ENCODE data around the gene ZNF618.

The ZNF618 gene

GRCh38 chr9:114025196-114025753, 149.2 kb downstream of the ZNF618 start:
- DNase-seq (ENCODE audit: low read depth in 2 of 2), result no peak

DNA sequence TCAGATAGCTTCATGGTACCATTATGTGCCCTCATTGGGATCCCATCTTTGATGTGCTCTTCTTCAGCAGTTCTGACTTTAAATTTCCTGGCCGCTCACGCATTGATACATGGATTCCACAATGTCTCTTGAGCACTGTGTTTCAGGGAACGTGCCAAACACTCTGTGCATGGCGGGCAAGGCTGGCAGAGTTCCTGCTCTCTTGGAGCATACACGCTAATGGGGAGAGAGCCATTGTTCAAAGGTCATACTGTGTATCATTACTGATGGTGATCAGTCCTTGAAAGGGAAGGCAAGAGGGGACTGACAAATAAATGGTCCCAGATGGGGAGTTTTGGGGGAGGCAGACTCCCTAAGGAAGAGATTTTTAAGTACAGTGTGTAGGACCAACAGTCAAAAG, 149.7 kb downstream of the ZNF618 start:
- DNase-seq (ENCODE audit: low read depth in 2 of 2), result no peak

GRCh38 chr9:114026335-114026734, 150.2 kb downstream of the ZNF618 start:
- DNase-seq (ENCODE audit: low read depth in 2 of 2), result no peak

- no peak for DNase-seq (ENCODE audit: low read depth in 2 of 2)
Measured at GRCh38 chr9:114027159-114027862, 151.2 kb downstream of the ZNF618 start.

- no peak for DNase-seq (ENCODE audit: low read depth in 2 of 2)
Measured at GRCh38 chr9:114027863-114028465, 151.9 kb downstream of the ZNF618 start.

GRCh38 chr9:114028646-114029045, 152.5 kb downstream of the ZNF618 start:
- no peak for DNase-seq (ENCODE audit: low read depth in 2 of 2)

DNA sequence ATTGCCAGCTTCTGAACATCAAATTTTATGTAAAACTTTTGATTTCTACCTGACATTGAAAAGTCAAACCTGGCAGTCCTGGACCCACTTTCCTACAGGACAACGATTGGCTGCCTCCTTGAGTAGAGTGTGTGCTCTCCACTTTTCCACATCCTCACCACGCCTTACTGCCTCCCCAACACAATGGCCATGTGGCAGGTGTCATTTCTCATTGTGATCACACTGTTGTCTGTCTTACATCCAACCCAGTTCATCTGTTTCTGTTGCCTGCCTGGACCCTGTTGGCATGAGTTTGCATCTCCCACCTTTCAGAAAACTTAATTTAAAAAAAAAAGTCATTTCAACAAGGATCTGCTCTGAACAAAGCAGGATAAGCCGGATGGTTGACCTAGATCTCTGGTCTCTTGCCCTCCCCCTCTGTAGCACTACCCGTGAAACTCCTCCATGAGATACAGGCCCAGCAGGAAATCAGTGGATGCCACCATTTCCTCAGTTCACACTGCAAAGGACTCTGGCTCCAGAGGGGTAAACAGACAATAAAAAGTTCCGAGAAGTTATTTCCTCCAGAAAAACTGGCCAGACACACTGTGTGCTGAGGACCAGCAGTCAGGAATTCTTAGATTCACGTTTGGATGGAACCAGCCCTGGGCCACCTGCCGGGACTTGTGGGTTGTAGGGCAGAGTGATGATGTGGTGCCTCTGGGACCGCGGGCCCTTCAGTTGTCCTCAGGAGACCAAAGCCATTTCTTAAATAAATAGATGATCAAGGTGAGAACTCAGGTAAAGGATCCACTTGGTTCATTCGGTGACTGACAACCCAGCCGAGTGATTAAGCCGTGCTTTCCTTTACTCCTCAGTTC, 153.4 kb downstream of the ZNF618 start:
- no peak for DNase-seq (ENCODE audit: low read depth in 2 of 2)

- DNase-seq (ENCODE audit: low read depth in 2 of 2), result no peak
Measured at GRCh38 chr9:114030364-114030763, 154.3 kb downstream of the ZNF618 start.

DNA sequence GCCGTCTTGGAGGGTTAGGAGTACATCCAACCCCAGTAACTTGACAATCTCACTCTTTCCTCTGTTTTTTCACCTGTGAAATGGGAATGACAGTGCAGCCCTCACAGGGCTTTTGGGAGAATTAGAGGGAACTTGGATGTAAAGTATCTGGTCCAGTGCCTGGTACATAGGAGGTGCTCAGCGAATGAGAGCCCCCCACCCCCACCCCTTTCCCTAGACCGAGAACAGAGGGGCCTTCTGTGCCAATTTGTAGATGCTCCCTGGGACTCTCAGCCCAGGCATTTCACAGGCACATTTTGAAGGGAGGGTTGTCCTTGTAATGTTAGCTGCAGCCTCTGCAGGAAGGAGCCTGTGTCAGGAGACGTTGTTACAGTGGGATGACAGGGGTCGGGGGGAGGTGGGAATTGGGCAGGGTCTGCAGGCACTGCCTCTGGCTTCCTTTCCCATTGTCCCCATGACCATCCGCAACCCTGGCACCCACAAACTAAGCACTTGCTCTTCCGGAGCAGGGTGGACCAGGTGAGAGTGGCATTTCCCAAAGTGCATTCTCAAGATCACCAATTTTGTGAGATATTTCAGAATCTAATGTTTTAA, 155.0 kb downstream of the ZNF618 start:
- DNase-seq (ENCODE audit: low read depth in 2 of 2), result no peak

- DNase-seq (ENCODE audit: low read depth in 2 of 2), result no peak
Measured at GRCh38 chr9:114031948-114032840, 156.1 kb downstream of the ZNF618 start.

DNA sequence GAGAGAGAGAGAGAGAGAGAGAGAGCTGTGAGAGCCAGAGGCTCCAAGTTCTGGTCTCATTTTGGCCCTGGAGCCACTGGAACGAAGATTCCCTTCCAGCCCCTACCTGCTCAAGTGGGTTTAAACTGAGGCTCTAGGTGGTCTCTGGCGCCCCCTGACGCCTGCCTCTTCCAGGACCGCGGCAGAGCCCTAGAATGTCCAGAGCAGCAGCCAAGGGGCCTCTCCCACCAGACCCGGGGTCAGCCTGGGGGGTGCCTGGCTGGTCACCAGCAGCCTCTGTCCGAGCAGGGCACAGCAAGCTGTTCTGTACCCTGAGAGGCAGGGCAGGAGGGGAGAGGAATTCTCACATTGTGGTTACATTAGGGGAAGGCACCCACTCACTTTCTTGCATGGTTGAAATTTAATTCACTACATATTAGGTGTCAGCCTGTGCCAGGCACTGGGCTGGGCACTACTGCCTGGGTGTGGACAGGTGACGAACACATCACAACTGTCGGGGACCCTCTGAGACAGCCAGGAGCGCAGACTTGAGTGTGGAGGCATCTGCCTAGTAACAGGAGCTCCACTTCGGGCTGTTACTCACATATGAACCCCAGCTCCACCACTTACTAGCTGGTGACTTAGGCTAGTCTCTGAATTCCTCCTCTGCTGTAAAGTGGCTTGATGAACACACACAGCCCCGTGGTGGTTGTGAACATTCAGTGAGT, 157.4 kb downstream of the ZNF618 start:
- DNase-seq (ENCODE audit: low read depth in 2 of 2), result no peak

DNA sequence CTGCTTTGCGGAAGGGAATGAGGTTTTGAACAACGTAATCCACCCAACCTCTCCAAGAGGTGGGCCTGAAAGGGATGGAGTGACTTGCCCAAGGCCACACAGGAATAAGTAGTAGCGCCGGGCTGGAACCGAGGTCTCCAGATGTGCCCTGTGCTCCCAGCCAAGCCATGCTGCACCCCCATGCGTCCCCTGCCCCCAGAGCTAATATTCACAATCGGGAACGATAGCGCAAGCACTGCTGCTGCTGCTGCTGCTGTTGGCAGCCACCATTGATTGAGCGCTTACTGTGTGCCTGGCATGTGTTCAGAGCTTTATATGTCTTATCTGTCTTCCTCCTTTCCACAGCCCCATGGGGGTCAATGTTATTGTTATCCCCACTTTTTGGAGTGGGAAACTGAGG, 158.1 kb downstream of the ZNF618 start:
- no peak for DNase-seq (ENCODE audit: low read depth in 2 of 2)

DNA sequence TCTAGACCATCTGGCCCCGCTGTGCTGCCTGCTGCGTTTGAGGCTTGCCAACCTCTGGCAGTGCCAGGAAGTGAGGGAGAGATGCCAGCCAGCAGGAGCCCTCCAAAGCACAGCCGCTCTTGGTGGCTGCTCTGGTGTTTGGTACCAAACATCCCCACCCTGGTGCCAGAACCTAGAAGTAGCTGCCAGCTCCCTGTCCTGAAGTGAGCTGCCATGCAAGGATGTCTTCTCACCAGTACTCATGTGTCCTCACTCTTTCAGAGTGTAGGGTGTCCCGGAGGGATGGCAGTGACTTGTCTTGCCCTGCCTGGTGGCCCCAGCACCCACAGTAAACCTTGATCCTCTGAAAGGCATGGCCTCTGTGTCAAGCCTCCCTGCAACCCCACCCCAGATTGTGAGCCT, 158.6 kb downstream of the ZNF618 start:
- DNase-seq (ENCODE audit: low read depth in 2 of 2), result no peak

GRCh38 chr9:114035221-114035844, 159.2 kb downstream of the ZNF618 start:
- DNase-seq (ENCODE audit: low read depth in 2 of 2), result no peak

DNA sequence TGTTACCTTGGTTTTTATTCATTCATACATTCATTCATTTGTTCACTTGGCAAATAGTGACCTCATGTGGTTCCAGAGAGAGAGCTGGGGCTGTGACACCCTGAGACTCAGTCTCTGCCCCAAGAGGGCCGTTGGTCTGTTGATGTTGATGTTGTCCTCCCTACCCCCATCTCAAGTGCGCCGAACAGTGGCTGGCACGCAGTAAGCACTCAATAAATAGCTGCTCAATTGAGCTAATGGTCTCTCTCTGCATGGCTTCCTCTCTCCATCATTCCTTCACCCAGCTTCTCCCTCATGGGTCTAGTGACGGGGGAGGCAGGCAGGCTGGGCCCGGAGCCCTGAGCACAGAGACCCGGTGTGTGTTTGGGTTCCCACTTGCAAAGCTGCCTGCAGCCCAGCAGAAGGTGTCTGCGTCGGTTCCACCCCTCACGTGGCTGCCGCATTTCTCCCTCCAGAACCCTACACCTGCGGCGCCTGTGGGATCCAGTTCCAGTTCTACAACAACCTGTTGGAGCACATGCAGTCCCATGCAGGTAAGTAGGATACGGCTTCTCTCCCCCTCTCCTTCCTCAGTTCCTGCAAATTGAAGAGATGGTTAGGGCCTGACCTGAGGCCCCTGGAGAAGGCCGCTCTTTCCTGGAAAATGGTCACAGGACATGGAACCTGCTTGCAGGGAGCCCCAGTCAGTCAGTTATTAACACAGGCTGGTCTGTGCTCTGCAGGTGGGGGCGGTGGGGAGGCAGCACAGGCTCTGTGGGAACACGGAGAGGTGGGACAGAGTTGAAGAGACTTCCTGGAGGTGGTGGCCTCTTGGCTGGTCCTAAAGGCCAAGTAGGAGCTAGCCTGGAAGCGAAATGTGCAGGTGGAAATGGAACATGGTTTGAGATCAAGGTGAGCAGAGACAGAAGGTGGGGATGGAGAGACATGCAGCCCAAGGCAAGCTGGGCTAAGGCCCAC, 160.0 kb downstream of the ZNF618 start:
- no peak for DNase-seq (ENCODE audit: low read depth in 2 of 2)

GRCh38 chr9:114037249-114037648, 161.1 kb downstream of the ZNF618 start:
- DNase-seq (ENCODE audit: low read depth in 2 of 2), result no peak

- no peak for DNase-seq (ENCODE audit: low read depth in 2 of 2)
Measured at GRCh38 chr9:114037961-114038723, 162.0 kb downstream of the ZNF618 start.

DNA sequence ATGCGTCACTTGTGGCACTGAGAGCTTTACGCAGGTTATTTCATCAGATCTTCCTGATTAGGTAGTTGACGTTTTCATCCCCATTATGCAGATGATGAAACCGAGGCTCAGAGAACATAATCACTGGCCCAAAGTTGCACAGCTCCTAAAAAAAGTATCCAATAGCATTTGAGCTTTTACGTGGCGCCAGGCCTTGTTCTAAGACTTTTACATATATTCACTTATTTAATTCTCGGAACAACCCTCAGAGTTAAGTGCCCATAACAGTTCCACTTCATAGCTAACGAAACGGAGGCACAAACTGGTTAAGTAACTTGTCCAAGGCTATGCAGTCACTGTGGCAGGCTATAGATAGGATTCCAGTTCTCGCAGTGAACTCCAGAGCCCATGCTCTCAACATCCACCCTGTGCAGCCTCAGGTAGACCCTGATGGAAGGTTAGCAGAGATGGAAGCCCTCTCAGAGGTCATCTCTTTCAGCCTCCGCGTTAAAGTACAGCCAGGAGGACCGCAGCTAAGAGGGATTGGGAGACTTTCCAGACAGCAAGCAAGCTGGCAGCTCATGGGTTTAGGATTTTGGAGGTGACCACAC, 162.7 kb downstream of the ZNF618 start:
- no peak for DNase-seq (ENCODE audit: low read depth in 2 of 2)
